Peyer's patch (tissue), 4 donors: ENCODE data around the gene TMEM143. TPM values are rescaled to one million over a fixed set of nuclear protein-coding genes. Genes with fewer than 3 reads are reported as not detected.
"Not testable (repeated sequence)": the region's sequence is repeated elsewhere in the genome, so short reads cannot be mapped to it uniquely, and the experiment has no call there.

Experiments
- DNase-seq, 3 donors: peaks; one replicate each; pipeline ENCODE4 v3.0.0-alpha.2; 2017 to 2019
- H3K27ac ChIP-seq, 4 donors: fragments of 200-600 bp; sonication (generic); one replicate each; pipeline ENCODE4 v1.5.1; 2016 to 2019
- H3K27me3 ChIP-seq, 2 donors: fragments of 200-600 bp; sonication (generic); one replicate each; pipeline ENCODE4 v1.5.1; 2019
- H3K36me3 ChIP-seq, 3 donors: fragments of 200-600 bp; sonication (generic); one replicate each; pipeline ENCODE4 v1.5.1; 2016 to 2019
- H3K4me1 ChIP-seq, 4 donors: fragments of 200-600 bp; sonication (generic); one replicate each; pipeline ENCODE4 v1.5.1; 2016 to 2019
- H3K4me3 ChIP-seq, 4 donors: fragments of 200-600 bp; sonication (generic); 1 replicate in 3 of 4; 2 replicates in 1 of 4; pipeline ENCODE4 v1.5.1; 2016 to 2019; ENCODE audit warnings: mild to moderate bottlenecking in 1 of 4
- H3K9me3 ChIP-seq, 4 donors: fragments of 200-600 bp; sonication (generic); one replicate each; pipeline ENCODE4 v1.5.1; 2016 to 2019; ENCODE audit warnings: mild to moderate bottlenecking in 1 of 4
- CTCF ChIP-seq, 6 experiments: fragments of 450-650 bp in 4 of 6; fragments of 200-600 bp in 2 of 6; sonication (generic) in 1 of 6; IDR thresholded peaks; one replicate each; pipeline ENCODE4 v1.5.1; 2017 to 2019; ENCODE audit warnings: antibody characterized with exemption in 6 of 6, mild to moderate bottlenecking in 3 of 6, moderate library complexity in 1 of 6
- POLR2A ChIP-seq, 2 donors: fragments of 450-650 bp; IDR thresholded peaks; one replicate each; pipeline ENCODE4 v1.5.1; 2017; ENCODE audit warnings: antibody characterized with exemption in 2 of 2, mild to moderate bottlenecking in 2 of 2, moderate library complexity in 2 of 2
- total RNA-seq, 4 donors: library from RNA; depleted of rRNA; stranded (reverse); fragments of >200 nt; gene quantifications; one replicate each; pipeline ENCODE4 v1.1.0, GENCODE V29; 2016

TMEM143 gene
- total RNA-seq, 4 donors from 2014 or later: 8.6 to 30.5 (median 20.0) TPM

GRCh38 chr19:48373567-48373966 is 9.8 kb upstream of the TMEM143 start:
- TF ChIP-seq CTCF (IDR thresholded peaks at IDR 0.05): no peak
- Histone ChIP-seq H3K4me3 (no peak overlapping the region), H3K27me3 (no peaks in the 10 kb centered on the region), H3K27ac (no peak overlapping the region), H3K4me1 (no peaks in the 10 kb centered on the region), H3K9me3 (no peaks in the 10 kb centered on the region), H3K36me3 (no peaks in the 10 kb centered on the region)
- DNase-seq: no peak

DNA sequence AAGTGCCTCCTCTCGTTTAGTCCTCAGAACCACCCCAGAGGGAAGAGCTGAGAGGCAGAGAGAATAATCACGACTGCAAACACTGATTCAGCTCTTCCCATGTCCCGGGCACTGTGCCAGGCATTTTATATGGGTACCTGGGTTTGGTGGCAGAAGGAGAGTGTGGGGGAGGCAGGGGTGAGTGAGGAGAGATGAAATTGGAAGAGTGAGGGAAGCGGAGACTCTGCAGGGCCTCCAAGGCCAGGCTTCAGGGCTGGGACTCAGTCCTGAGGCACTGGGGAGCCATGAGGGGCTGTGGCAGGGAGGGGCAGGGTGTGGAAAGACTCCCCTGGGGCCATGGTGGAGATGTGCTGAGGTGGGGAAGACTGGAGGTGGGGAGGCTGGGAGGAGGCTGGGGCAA is 9.2 kb upstream of the TMEM143 start:
- no peak overlapping the region for H3K27ac ChIP-seq
- no peaks in the 10 kb centered on the region for H3K36me3 ChIP-seq
- no peak for DNase-seq
- TF ChIP-seq CTCF (IDR thresholded peaks at IDR 0.05) (no peak), POLR2A (IDR thresholded peaks at IDR 0.05) (no peak)
- no peak overlapping the region for H3K4me3 ChIP-seq
- H3K4me1 ChIP-seq: no peaks in the 10 kb centered on the region
- H3K27me3 ChIP-seq: no peaks in the 10 kb centered on the region
- no peaks in the 10 kb centered on the region for H3K9me3 ChIP-seq

- not testable (repeated sequence) for H3K4me1 ChIP-seq, H3K27ac ChIP-seq, H3K36me3 ChIP-seq, H3K4me3 ChIP-seq, H3K9me3 ChIP-seq, DNase-seq, H3K27me3 ChIP-seq
These were observed 8.0 kb upstream of the TMEM143 start for GRCh38 chr19:48371771-48372170.

DNA sequence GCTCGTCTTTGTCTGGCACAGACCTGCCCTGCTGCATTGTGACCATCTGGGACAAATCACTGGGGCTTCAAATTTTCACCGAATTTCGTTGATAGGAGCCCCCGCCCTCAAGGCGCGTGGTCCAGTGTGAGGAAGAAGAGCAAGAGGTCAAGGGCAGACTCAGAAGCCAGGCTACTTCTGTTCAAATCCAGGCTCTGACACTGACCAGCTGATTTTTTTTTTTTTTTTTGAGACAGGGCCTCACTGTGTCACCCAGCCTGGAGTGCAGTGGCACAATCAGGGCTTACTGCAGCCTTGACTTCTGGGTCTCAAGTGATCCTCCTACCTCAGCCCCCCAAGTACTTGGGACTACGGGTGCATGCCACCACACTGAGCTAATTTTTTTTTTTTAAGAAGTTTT is 7.6 kb upstream of the TMEM143 start:
- no peak for TF ChIP-seq CTCF (IDR thresholded peaks at IDR 0.05)
- Histone ChIP-seq H3K9me3 (no peaks in the 10 kb centered on the region), H3K4me1 (peaks cover 0 to 7% (median 0%) of the 10 kb centered on the region in 4 donors), H3K27ac (no peak overlapping the region), H3K4me3 (no peak overlapping the region), H3K36me3 (no peaks in the 10 kb centered on the region), H3K27me3 (no peaks in the 10 kb centered on the region)
- no peak for DNase-seq

GRCh38 chr19:48370955-48371354 is 7.2 kb upstream of the TMEM143 start:
- no peak overlapping the region for H3K4me3 ChIP-seq
- H3K27me3 ChIP-seq: no peaks in the 10 kb centered on the region
- no peaks in the 10 kb centered on the region for H3K9me3 ChIP-seq
- H3K27ac ChIP-seq: no peak overlapping the region
- H3K36me3 ChIP-seq: no peaks in the 10 kb centered on the region
- H3K4me1 ChIP-seq: peaks cover 0 to 7% (median 0%) of the 10 kb centered on the region in 4 donors
- TF ChIP-seq POLR2A (IDR thresholded peaks at IDR 0.05) (no peak), CTCF (IDR thresholded peaks at IDR 0.05) (no peak)
- DNase-seq: no peak

DNA sequence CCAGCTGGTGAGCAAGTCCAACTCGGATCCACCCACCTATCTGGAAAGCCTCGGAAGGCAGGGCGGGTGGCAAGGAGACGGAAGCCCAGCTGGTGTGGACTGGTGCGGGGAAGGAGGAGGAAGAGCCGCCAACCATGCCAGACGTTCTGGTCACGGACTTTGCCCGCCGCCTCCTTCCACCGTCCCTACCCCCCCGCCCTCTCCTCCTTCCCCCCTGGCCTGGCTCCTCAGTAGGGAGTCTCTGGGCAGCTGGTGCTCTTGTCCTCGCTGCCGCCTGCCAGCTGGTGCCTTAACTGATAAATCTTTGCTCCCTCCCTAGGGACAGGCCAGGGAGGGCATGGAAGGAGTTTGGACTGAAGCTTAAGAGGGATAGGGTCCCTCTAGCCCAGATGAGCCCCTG is 5.2 kb upstream of the TMEM143 start:
- H3K4me1 ChIP-seq: peaks cover 0 to 7% (median 3%) of the 10 kb centered on the region in 4 donors
- H3K4me3 ChIP-seq: no peak overlapping the region
- peak in 2 of 3 donors; percentile 76 to 89 for DNase-seq
- no peaks in the 10 kb centered on the region for H3K27me3 ChIP-seq
- H3K36me3 ChIP-seq: no peaks in the 10 kb centered on the region
- TF ChIP-seq POLR2A (IDR thresholded peaks at IDR 0.05): no peak
- no peak for TF ChIP-seq CTCF (IDR thresholded peaks at IDR 0.05)
- no peaks in the 10 kb centered on the region for H3K9me3 ChIP-seq
- H3K27ac ChIP-seq: peak overlapping the region in 2 of 4 donors; percentile 17 to 56
